Liver (tissue), 9 donors: ENCODE results near the gene MIDN. TPM values are rescaled to one million over a fixed set of nuclear protein-coding genes. Genes with fewer than 3 reads are reported as not detected.

Experiments used
- DNase-seq: peaks from one replicate; pipeline ENCODE4 v3.0.0-alpha.2; 2017; ENCODE audit warnings: low spot score
- H3K27ac ChIP-seq, 2 donors: one replicate each; pipeline ENCODE4 v1.7.0; 2013; ENCODE audit warnings: inconsistent platforms in 2 of 2, low read length in 2 of 2, control low read depth in 1 of 2, low read depth in 1 of 2, mild to moderate bottlenecking in 1 of 2
- H3K27me3 ChIP-seq, 4 donors: one replicate each; pipeline versions ENCODE4 v1.6.1 to v1.7.0; 2013; ENCODE audit warnings: low read length in 3 of 4, inconsistent platforms in 1 of 4, mild to moderate bottlenecking in 1 of 4, moderate library complexity in 1 of 4; ENCODE audit not compliant: control insufficient read depth in 4 of 4, insufficient read depth in 4 of 4
- H3K36me3 ChIP-seq, 4 donors: one replicate each; pipeline versions ENCODE4 v1.6.1 to v1.7.0; 2013; ENCODE audit warnings: low read length in 3 of 4, mild to moderate bottlenecking in 3 of 4, low read depth in 1 of 4, moderate library complexity in 1 of 4; ENCODE audit not compliant: control insufficient read depth in 4 of 4, insufficient read depth in 3 of 4
- H3K4me1 ChIP-seq, 4 donors: one replicate each; pipeline versions ENCODE4 v1.6.1 to v1.7.0; 2013; ENCODE audit warnings: low read length in 3 of 4, mild to moderate bottlenecking in 3 of 4, moderate library complexity in 1 of 4; ENCODE audit not compliant: control insufficient read depth in 4 of 4, insufficient read depth in 4 of 4
- H3K4me3 ChIP-seq, 3 donors: one replicate each; pipeline versions ENCODE4 v1.6.1 to v1.7.0; 2013; ENCODE audit warnings: low read length in 3 of 3, control low read depth in 1 of 3, low read depth in 1 of 3, mild to moderate bottlenecking in 1 of 3
- H3K9ac ChIP-seq, 2 donors: one replicate each; pipeline ENCODE4 v1.7.0; 2013; ENCODE audit warnings: low read length in 2 of 2, mild to moderate bottlenecking in 2 of 2, moderate library complexity in 2 of 2, control low read depth in 1 of 2, low read depth in 1 of 2
- H3K9me3 ChIP-seq, 4 donors: one replicate each; pipeline versions ENCODE4 v1.6.1 to v1.7.0; 2013; ENCODE audit warnings: low read length in 3 of 4; ENCODE audit not compliant: control insufficient read depth in 4 of 4
- ATF3 ChIP-seq: IDR thresholded peaks from 2 replicates; pipeline ENCODE4 v1.6.1; 2016; ENCODE audit warnings: antibody characterized with exemption
- CTCF ChIP-seq: fragments of 150-350 bp; IDR thresholded peaks from 2 replicates; pipeline ENCODE4 v1.5.1; 2017; ENCODE audit warnings: improper control_type of control experiment, low read depth, low read length; ENCODE audit not compliant: missing input control
- EGR1 ChIP-seq, 2 donors: IDR thresholded peaks; 2 replicates each; pipeline ENCODE4 v1.6.1; 2016 to 2018; ENCODE audit warnings: antibody characterized with exemption in 2 of 2, low read depth in 2 of 2
- FOXA1 ChIP-seq: IDR thresholded peaks from 2 replicates; pipeline ENCODE4 v1.6.1; 2016; ENCODE audit warnings: antibody characterized with exemption
- FOXA2 ChIP-seq: IDR thresholded peaks from 2 replicates; pipeline ENCODE4 v1.6.1; 2016; ENCODE audit warnings: antibody characterized with exemption
- GABPA ChIP-seq, 2 donors: IDR thresholded peaks in 1 of 2; conservative IDR thresholded peaks in 1 of 2; 2 replicates each; pipeline ENCODE4 v1.6.1; 2016; ENCODE audit warnings: antibody characterized with exemption in 2 of 2, mild to moderate bottlenecking in 1 of 2, moderate library complexity in 1 of 2
- HNF4A ChIP-seq, 2 donors: conservative IDR thresholded peaks; 2 replicates each; pipeline ENCODE4 v1.6.1; 2016; ENCODE audit warnings: antibody characterized with exemption in 2 of 2, mild to moderate bottlenecking in 2 of 2
- HNF4G ChIP-seq: IDR thresholded peaks from 2 replicates; pipeline ENCODE4 v1.6.1; 2016; ENCODE audit warnings: antibody characterized with exemption
- JUND ChIP-seq, 2 donors: IDR thresholded peaks; 2 replicates each; pipeline ENCODE4 v1.6.1; 2016; ENCODE audit warnings: antibody characterized with exemption in 2 of 2
- MAX ChIP-seq: IDR thresholded peaks from 2 replicates; pipeline ENCODE4 v1.6.1; 2016; ENCODE audit warnings: antibody characterized with exemption
- NR2F2 ChIP-seq: IDR thresholded peaks from 2 replicates; pipeline ENCODE4 v1.6.1; 2016; ENCODE audit warnings: antibody characterized with exemption
- RAD21 ChIP-seq, 2 donors: IDR thresholded peaks; 2 replicates each; pipeline ENCODE4 v1.6.1; 2016; ENCODE audit warnings: antibody characterized with exemption in 2 of 2, mild to moderate bottlenecking in 2 of 2
- REST ChIP-seq: IDR thresholded peaks from 2 replicates; pipeline ENCODE4 v1.6.1; 2016; ENCODE audit warnings: antibody characterized with exemption, mild to moderate bottlenecking
- RXRA ChIP-seq, 2 donors: IDR thresholded peaks; 2 replicates each; pipeline ENCODE4 v1.6.1; 2017 to 2018; ENCODE audit warnings: antibody characterized with exemption in 2 of 2, mild to moderate bottlenecking in 1 of 2
- SP1 ChIP-seq: IDR thresholded peaks from 2 replicates; pipeline ENCODE4 v1.6.1; 2018; ENCODE audit warnings: antibody characterized with exemption, mild to moderate bottlenecking
- TAF1 ChIP-seq: conservative IDR thresholded peaks from 2 replicates; pipeline ENCODE4 v1.6.1; 2016; ENCODE audit warnings: antibody characterized with exemption, mild to moderate bottlenecking
- YY1 ChIP-seq: IDR thresholded peaks from 2 replicates; pipeline ENCODE4 v1.6.1; 2016; ENCODE audit warnings: antibody characterized with exemption, mild to moderate bottlenecking
- ZBTB33 ChIP-seq: IDR thresholded peaks from 2 replicates; pipeline ENCODE4 v1.6.1; 2016; ENCODE audit warnings: antibody characterized with exemption
- whole genome bisulfite sequencing: extraction: QIAGEN DNeasy Blood & Tissue Kit; methylation state at CpG from one replicate; pipeline ENCODE4 v1.1.7; 2013; 5-methylcytosine and 5-hydroxymethylcytosine counted together
- polyA plus RNA-seq, 2 donors: library from polyadenylated mRNA; stranded (reverse) in 1 of 2; unstranded in 1 of 2; fragments of 200-250 nt in 1 of 2; fragments of >200 nt in 1 of 2; fragmentation: Nextera tagmentation in 1 of 2; extraction: Ambion mirVana in 1 of 2; gene quantifications; one replicate each; pipeline versions ENCODE4 v1.2.1 to v1.2.3, GENCODE V29; 2013 to 2015
- total RNA-seq, 2 donors: library from RNA; depleted of rRNA; stranded (reverse); fragments of >200 nt; gene quantifications; one replicate each; pipeline ENCODE4 v1.2.3, GENCODE V29; 2014
- donor health status: healthy.
- donor health status: healthy.
- donor health status: healthy.
- donor health status: healthy.
- donor health status: healthy.

MIDN gene
- total and polyA plus RNA-seq, 4 donors, result 2.9 to 22.9 (median 11.8) TPM

- Histone ChIP-seq H3K4me3 (peak overlapping the region; percentile 67 to 90 (median 85)), H3K27me3 (no peaks in the 10 kb centered on the region), H3K4me1 (peaks cover 7 to 49% (median 23%) of the 10 kb centered on the region in 4 donors), H3K9ac (peak overlapping the region; percentile 33 to 52), H3K9me3 (no peaks in the 10 kb centered on the region), H3K27ac (peak overlapping the region; percentile 81 to 89), H3K36me3 (no peaks in the 10 kb centered on the region)
- TF ChIP-seq YY1 (no peak), EGR1 (IDR thresholded peaks at IDR 0.05; ENCODE audit: low read depth in 2 of 2) (no peak), FOXA2 (no peak), ATF3 (no peak), JUND (IDR thresholded peaks at IDR 0.05) (no peak), CTCF (no peak), HNF4G (no peak), HNF4A (conservative IDR thresholded peaks at IDR 0.05) (no peak), SP1 (no peak), REST (no peak), MAX (no peak), RAD21 (IDR thresholded peaks at IDR 0.05) (no peak), NR2F2 (no peak), GABPA (IDR thresholded peaks at IDR 0.05 in 1 of 2, conservative IDR thresholded peaks at IDR 0.05 in 1 of 2) (no peak), ZBTB33 (no peak), TAF1 (no peak), FOXA1 (no peak), RXRA (IDR thresholded peaks at IDR 0.05) (no peak)
- no peak for DNase-seq
- WGBS, result under 1% methylated on average over 78 of the region's 78 CpGs
Observed at GRCh38 chr19:1206150-1206863, 42.1 kb upstream of the MIDN start.
